Cardiac fibroblast (primary cell): ENCODE data around the gene RAB43.

Source experiments
- DNase-seq, 2 donors: peaks; one replicate each; pipeline versions ENCODE4 v3.0.0 to v3.0.0-alpha.2; 2010; ENCODE audit warnings: low read depth in 2 of 2
- H3K4me3 ChIP-seq, 2 donors: replicated peaks in 1 of 2; 1 replicate in 1 of 2; 2 replicates in 1 of 2; pipeline ENCODE4 v1.5.1; 2011; ENCODE audit warnings: low read depth in 2 of 2, low read length in 2 of 2, mild to moderate bottlenecking in 2 of 2, moderate library complexity in 1 of 2
- CTCF ChIP-seq: IDR thresholded peaks from one replicate; pipeline ENCODE4 v1.5.1; 2011; ENCODE audit warnings: low read depth, mild to moderate bottlenecking, low read length, inconsistent platforms

RAB43 gene

GRCh38 chr3:129050556-129051295 lies 70.9 kb downstream of the RAB43 start:
- no peak for DNase-seq
- no peak for TF ChIP-seq CTCF

GRCh38 chr3:129047553-129047839 lies 74.1 kb downstream of the RAB43 start:
- no peak for TF ChIP-seq CTCF
- no peak for DNase-seq

More at GRCh38 chr3:129050556-129051295, 70.9 kb downstream of the RAB43 start:
- no peak overlapping the region for H3K4me3 ChIP-seq

GRCh38 chr3:129046732-129047552 lies 74.7 kb downstream of the RAB43 start:
- TF ChIP-seq CTCF: no peak
- no peak for DNase-seq
- H3K4me3 ChIP-seq: no peak overlapping the region

More at GRCh38 chr3:129047553-129047839, 74.1 kb downstream of the RAB43 start:
- no peak overlapping the region for H3K4me3 ChIP-seq

GRCh38 chr3:129046037-129046731 lies 75.4 kb downstream of the RAB43 start:
- no peak overlapping the region for H3K4me3 ChIP-seq
- no peak for DNase-seq
- no peak for TF ChIP-seq CTCF

GRCh38 chr3:129045675-129046036 lies 75.9 kb downstream of the RAB43 start:
- no peak for DNase-seq
- no peak overlapping the region for H3K4me3 ChIP-seq
- TF ChIP-seq CTCF: no peak

GRCh38 chr3:129040579-129041300 lies 80.9 kb downstream of the RAB43 start:
- no peak for TF ChIP-seq CTCF
- DNase-seq: no peak
- no peak overlapping the region for H3K4me3 ChIP-seq
